Keratinocyte (primary cell): ENCODE measurements around the gene SERPINA5. TPM values are rescaled to one million over a fixed set of nuclear protein-coding genes. Genes with fewer than 3 reads are reported as not detected.
"Not testable (repeated sequence)": the region's sequence is repeated elsewhere in the genome, so short reads cannot be mapped to it uniquely, and the experiment has no call there.

Experiments
- DNase-seq: peaks from one replicate; pipeline ENCODE4 v3.0.0-alpha.2; 2011; ENCODE audit warnings: low read depth, missing footprints, low spot score
- FAIRE-seq: peaks from 2 replicates; lab custom pipeline; 2011; peaks lifted over from hg19 to GRCh38; lab: Jason Lieb, UNC
- H2AFZ ChIP-seq: 2 replicates; pipeline ENCODE4 v1.6.0; 2012; ENCODE audit warnings: low read length, control low read depth, inconsistent platforms; ENCODE audit not compliant: control insufficient read depth
- H3K27ac ChIP-seq: 2 replicates; pipeline ENCODE4 v1.5.1; 2011; ENCODE audit warnings: low read length; ENCODE audit not compliant: control insufficient read depth, insufficient read depth
- H3K27me3 ChIP-seq: 3 replicates; pipeline ENCODE4 v1.6.0; 2011; ENCODE audit warnings: low read length; ENCODE audit not compliant: control insufficient read depth, insufficient read depth; ENCODE audit errors: extremely low read depth
- H3K36me3 ChIP-seq, 2 experiments: 2 replicates in 1 of 2; 3 replicates in 1 of 2; pipeline ENCODE4 v1.5.1; 2011; ENCODE audit warnings: low read length in 2 of 2, mild to moderate bottlenecking in 1 of 2; ENCODE audit not compliant: control insufficient read depth in 2 of 2, insufficient read depth in 2 of 2; ENCODE audit errors: extremely low read depth in 1 of 2
- H3K4me1 ChIP-seq: 3 replicates; pipeline ENCODE4 v1.5.1; 2011; ENCODE audit warnings: low read length; ENCODE audit not compliant: control insufficient read depth, insufficient read depth; ENCODE audit errors: extremely low read depth
- H3K4me2 ChIP-seq: 3 replicates; pipeline ENCODE4 v1.6.0; 2011; ENCODE audit warnings: low read depth, low read length; ENCODE audit not compliant: control insufficient read depth, insufficient read depth; ENCODE audit errors: extremely low read depth
- H3K4me3 ChIP-seq, 3 experiments: fragments of 200-600 bp in 1 of 3; sonication (generic) in 1 of 3; 2 replicates in 2 of 3; 3 replicates in 1 of 3; pipeline ENCODE4 v1.5.1; 2011 to 2016; ENCODE audit warnings: low read length in 3 of 3, mild to moderate bottlenecking in 3 of 3, control low read depth in 2 of 3, inconsistent platforms in 1 of 3, low read depth in 1 of 3, mixed read lengths in 1 of 3, mixed run types in 1 of 3, moderate library complexity in 1 of 3; ENCODE audit not compliant: control insufficient read depth in 2 of 3, insufficient read depth in 2 of 3; ENCODE audit errors: extremely low read depth in 1 of 3
- H3K79me2 ChIP-seq: 2 replicates; pipeline ENCODE4 v1.6.0; 2012; ENCODE audit warnings: low read length; ENCODE audit not compliant: control insufficient read depth, insufficient read depth
- H3K9ac ChIP-seq: 3 replicates; pipeline ENCODE4 v1.6.0; 2011; ENCODE audit warnings: low read length; ENCODE audit not compliant: control insufficient read depth, insufficient read depth; ENCODE audit errors: extremely low read depth
- H3K9me1 ChIP-seq: 3 replicates; pipeline ENCODE4 v1.6.0; 2011; ENCODE audit warnings: low read length; ENCODE audit not compliant: control insufficient read depth, insufficient read depth; ENCODE audit errors: extremely low read depth
- H3K9me3 ChIP-seq: 2 replicates; pipeline ENCODE4 v1.5.1; 2012; ENCODE audit warnings: low read depth, low read length; ENCODE audit not compliant: control insufficient read depth
- H4K20me1 ChIP-seq: 3 replicates; pipeline ENCODE4 v1.6.0; 2011; ENCODE audit warnings: low read length; ENCODE audit not compliant: control insufficient read depth, insufficient read depth; ENCODE audit errors: extremely low read depth
- EZH2 ChIP-seq: IDR thresholded peaks from one replicate; pipeline ENCODE4 v1.6.1; 2012; ENCODE audit warnings: inconsistent platforms, mild to moderate bottlenecking, low read length, moderate library complexity
- dilution Hi-C: fragments of 300-500 bp; cut with MboI; formaldehyde crosslinking; loops from one replicate; pipeline ENCODE4 v1.7.0; 2020; ENCODE audit warnings: low sequenced_read_pairs; ENCODE audit not compliant: extremely low pct_ligation_motif_present
- polyA plus RNA-seq, 5 experiments: library from polyadenylated mRNA; depleted of rRNA in 3 of 5; stranded (reverse) in 3 of 5; stranded (forward) in 1 of 5; unstranded in 1 of 5; fragments of >200 nt; gene quantifications; 1 replicate in 1 of 5; 2 replicates in 3 of 5; 3 replicates in 1 of 5; pipeline versions ENCODE4 v1.2.1 to v1.2.3, GENCODE V29; 2011 to 2012; ENCODE audit warnings: missing spikeins in 2 of 5, low read depth in 1 of 5, low replicate concordance in 1 of 5
- TF ChIP-seq, protein P1 (sequence below), 3 experiments: IDR thresholded peaks in 1 of 3; conservative IDR thresholded peaks in 1 of 3; optimal IDR thresholded peaks in 1 of 3; 2 replicates in 2 of 3; 3 replicates in 1 of 3; pipeline versions ENCODE3 to v1.5.1; 2011; ENCODE audit warnings: low read length in 3 of 3, mild to moderate bottlenecking in 3 of 3, moderate library complexity in 2 of 3, control low read depth in 1 of 3, inconsistent platforms in 1 of 3; ENCODE audit not compliant: insufficient read depth in 2 of 3; ENCODE audit errors: extremely low read depth in 1 of 3

SERPINA5 gene
- polyA plus RNA-seq, 1 donor (not counting 4 experiments of a cell fraction or from before 2014, with no cell fraction given), result not detected

DNA sequence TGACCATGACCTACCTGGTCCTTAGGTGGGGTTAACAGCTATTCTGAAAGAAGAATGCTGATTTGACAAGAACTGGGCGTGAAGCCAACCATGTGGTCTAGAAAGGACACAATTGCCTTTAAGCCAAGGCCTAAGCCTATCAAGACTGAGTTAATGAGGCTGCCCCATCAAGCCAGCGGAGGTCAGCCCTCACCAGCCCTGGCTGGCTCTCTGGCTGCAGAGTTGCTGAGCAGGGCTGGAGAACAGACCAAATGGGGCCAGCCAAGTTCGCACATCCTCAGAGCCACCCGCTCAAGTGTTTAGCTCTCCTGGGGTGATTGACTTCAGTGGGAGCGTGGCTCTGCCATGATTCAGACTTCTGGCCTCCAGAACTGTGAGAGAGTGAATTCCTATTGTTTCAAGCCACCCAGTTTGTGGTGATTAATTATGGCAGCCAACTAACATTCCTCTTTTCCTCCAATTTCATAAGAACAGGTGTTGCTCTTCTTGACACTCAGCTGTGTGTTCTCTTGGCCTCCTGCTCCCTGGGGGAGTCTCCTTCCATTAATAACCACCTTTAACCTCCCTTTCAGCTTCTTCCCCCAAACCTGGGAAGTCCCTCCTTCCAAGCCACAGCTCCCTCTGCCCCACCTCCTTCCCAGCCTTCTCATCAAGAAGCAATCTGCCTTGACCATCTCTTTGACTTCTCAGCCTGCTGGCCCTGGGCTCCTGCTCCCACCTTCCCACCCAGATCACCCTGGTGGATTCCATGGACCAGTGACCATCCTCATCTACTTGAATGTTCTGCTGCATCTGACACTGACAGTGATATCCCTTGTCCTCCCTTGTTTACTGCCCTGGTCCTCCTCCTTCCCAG is 5.3 kb upstream of the SERPINA5 start:
- Histone ChIP-seq H2AFZ (no peak overlapping the region), H3K36me3 (no peaks in the 10 kb centered on the region), H3K4me2 (no peak overlapping the region), H3K79me2 (no peaks in the 10 kb centered on the region), H3K4me3 (no peak overlapping the region), H4K20me1 (no peaks in the 10 kb centered on the region), H3K9ac (no peak overlapping the region), H3K4me1 (no peaks in the 10 kb centered on the region), H3K27ac (no peak overlapping the region), H3K9me1 (no peaks in the 10 kb centered on the region), H3K27me3 (no peaks in the 10 kb centered on the region), H3K9me3 (no peaks in the 10 kb centered on the region)
- DNase-seq (no peak), FAIRE-seq (no peak)
- dilution Hi-C loops, result no loop called here
- TF ChIP-seq, protein P1, sequence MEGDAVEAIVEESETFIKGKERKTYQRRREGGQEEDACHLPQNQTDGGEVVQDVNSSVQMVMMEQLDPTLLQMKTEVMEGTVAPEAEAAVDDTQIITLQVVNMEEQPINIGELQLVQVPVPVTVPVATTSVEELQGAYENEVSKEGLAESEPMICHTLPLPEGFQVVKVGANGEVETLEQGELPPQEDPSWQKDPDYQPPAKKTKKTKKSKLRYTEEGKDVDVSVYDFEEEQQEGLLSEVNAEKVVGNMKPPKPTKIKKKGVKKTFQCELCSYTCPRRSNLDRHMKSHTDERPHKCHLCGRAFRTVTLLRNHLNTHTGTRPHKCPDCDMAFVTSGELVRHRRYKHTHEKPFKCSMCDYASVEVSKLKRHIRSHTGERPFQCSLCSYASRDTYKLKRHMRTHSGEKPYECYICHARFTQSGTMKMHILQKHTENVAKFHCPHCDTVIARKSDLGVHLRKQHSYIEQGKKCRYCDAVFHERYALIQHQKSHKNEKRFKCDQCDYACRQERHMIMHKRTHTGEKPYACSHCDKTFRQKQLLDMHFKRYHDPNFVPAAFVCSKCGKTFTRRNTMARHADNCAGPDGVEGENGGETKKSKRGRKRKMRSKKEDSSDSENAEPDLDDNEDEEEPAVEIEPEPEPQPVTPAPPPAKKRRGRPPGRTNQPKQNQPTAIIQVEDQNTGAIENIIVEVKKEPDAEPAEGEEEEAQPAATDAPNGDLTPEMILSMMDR (optimal IDR thresholded peaks at IDR 0.05 in 1 of 3, IDR thresholded peaks at IDR 0.05 in 1 of 3, conservative IDR thresholded peaks at IDR 0.05 in 1 of 3; ENCODE audit: extremely low read depth in 1 of 3, insufficient read depth in 2 of 3, low read length in 3 of 3), result no peak
- TF ChIP-seq EZH2, result no peak

DNA sequence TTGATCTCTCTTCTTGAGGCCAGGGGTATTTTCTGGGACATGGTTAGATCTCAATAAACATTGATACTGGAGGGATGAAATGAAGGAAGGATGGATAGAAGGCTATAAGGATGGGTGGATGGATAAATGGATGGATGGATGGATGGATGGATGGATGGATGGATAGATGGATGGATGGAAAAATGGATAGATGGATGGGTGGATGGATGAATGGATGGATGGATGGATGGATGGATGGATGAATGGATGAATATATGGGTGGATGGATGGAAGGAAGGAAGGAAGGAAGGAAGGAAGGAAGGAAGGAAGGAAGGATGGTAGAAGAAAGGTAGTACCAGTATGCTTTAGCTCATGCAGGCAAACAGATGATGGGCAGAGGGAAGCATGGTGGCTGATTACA is 3.8 kb upstream of the SERPINA5 start:
- H3K9ac ChIP-seq, H2AFZ ChIP-seq, H3K27ac ChIP-seq, H4K20me1 ChIP-seq, H3K4me1 ChIP-seq, H3K9me3 ChIP-seq, H3K4me2 ChIP-seq, H3K9me1 ChIP-seq, FAIRE-seq, DNase-seq, H3K27me3 ChIP-seq, H3K79me2 ChIP-seq, H3K4me3 ChIP-seq, H3K36me3 ChIP-seq, dilution Hi-C loops: not testable (repeated sequence)
